SU-DHL-6 (cell line): ENCODE data around the gene BRCA1.

ENCODE experiments used
- H2AFZ ChIP-seq: fragments of 200-600 bp; sonication (generic); 2 replicates; pipeline ENCODE4 v1.6.1; 2014; ENCODE audit warnings: low read depth, mild to moderate bottlenecking, moderate library complexity, mixed read lengths, antibody characterized with exemption, low read length; ENCODE audit not compliant: severe bottlenecking
- H3F3A ChIP-seq: fragments of 200-600 bp; shearing (Covaris generic); 2 replicates; pipeline ENCODE4 v1.6.0; 2016; ENCODE audit warnings: antibody characterized with exemption, mild to moderate bottlenecking; ENCODE audit not compliant: insufficient read depth
- H3K27ac ChIP-seq: fragments of 200-600 bp; sonication (generic); 2 replicates; pipeline ENCODE4 v1.5.1; 2016; ENCODE audit warnings: low read depth, mild to moderate bottlenecking, low read length, moderate library complexity, mixed read lengths
- H3K27me3 ChIP-seq: fragments of 200-600 bp; sonication (generic), shearing (Covaris generic); 2 replicates; pipeline ENCODE4 v1.6.0; 2014; ENCODE audit warnings: mild to moderate bottlenecking, low read length
- H3K36me3 ChIP-seq: fragments of 200-600 bp; sonication (generic); 2 replicates; pipeline ENCODE4 v1.6.1; 2014; ENCODE audit warnings: mild to moderate bottlenecking, low read length, mixed read lengths
- H3K4me2 ChIP-seq: fragments of 300-600, 200-600 bp; shearing (Covaris generic), sonication (generic); 2 replicates; pipeline ENCODE4 v1.6.0; 2014; ENCODE audit warnings: low read length, low read depth, mild to moderate bottlenecking; ENCODE audit not compliant: poor library complexity, severe bottlenecking
- H3K4me3 ChIP-seq: fragments of 200-600 bp; sonication (generic); 2 replicates; pipeline ENCODE4 v1.5.1; 2014; ENCODE audit warnings: antibody characterized with exemption, low read length, mild to moderate bottlenecking, mixed read lengths; ENCODE audit not compliant: insufficient read depth, poor library complexity, severe bottlenecking
- H3K79me2 ChIP-seq: fragments of 200-600 bp; sonication (generic); 2 replicates; pipeline ENCODE4 v1.6.1; 2014; ENCODE audit warnings: mild to moderate bottlenecking, low read length, moderate library complexity; ENCODE audit not compliant: insufficient read depth
- H3K9ac ChIP-seq: fragments of 200-600 bp; sonication (generic); 2 replicates; pipeline ENCODE4 v1.7.0; 2014; ENCODE audit warnings: mild to moderate bottlenecking, low read length
- H3K9me2 ChIP-seq: fragments of 200-600 bp; sonication (generic); replicated peaks from 2 replicates; pipeline ENCODE4 v1.6.1; 2014; ENCODE audit warnings: low read length; ENCODE audit not compliant: insufficient read depth
- H3K9me3 ChIP-seq: fragments of 200-600 bp; sonication (generic); 2 replicates; pipeline ENCODE4 v1.6.1; 2014; ENCODE audit warnings: low read length, mixed read lengths; ENCODE audit not compliant: insufficient read depth
- H4K20me1 ChIP-seq: fragments of 200-600 bp; sonication (generic); 2 replicates; pipeline ENCODE4 v1.6.1; 2014; ENCODE audit warnings: low read depth, mild to moderate bottlenecking, antibody characterized with exemption, low read length, moderate library complexity, mixed read lengths
- EZH2phosphoT487 ChIP-seq: fragments of 200-600 bp; sonication (generic), shearing (Covaris generic); conservative IDR thresholded peaks from 2 replicates; pipeline ENCODE4 v1.6.1; 2018; ENCODE audit warnings: mild to moderate bottlenecking, antibody characterized with exemption, low read length, moderate library complexity, mixed read lengths
- TF ChIP-seq, protein P1 (sequence below): fragments of 200-600 bp; sonication (generic); IDR thresholded peaks from one replicate; pipeline ENCODE4 v1.5.1; 2017; ENCODE audit warnings: antibody characterized with exemption, mild to moderate bottlenecking, low read length, moderate library complexity; ENCODE audit not compliant: insufficient read depth, poor library complexity, severe bottlenecking

The BRCA1 gene

DNA sequence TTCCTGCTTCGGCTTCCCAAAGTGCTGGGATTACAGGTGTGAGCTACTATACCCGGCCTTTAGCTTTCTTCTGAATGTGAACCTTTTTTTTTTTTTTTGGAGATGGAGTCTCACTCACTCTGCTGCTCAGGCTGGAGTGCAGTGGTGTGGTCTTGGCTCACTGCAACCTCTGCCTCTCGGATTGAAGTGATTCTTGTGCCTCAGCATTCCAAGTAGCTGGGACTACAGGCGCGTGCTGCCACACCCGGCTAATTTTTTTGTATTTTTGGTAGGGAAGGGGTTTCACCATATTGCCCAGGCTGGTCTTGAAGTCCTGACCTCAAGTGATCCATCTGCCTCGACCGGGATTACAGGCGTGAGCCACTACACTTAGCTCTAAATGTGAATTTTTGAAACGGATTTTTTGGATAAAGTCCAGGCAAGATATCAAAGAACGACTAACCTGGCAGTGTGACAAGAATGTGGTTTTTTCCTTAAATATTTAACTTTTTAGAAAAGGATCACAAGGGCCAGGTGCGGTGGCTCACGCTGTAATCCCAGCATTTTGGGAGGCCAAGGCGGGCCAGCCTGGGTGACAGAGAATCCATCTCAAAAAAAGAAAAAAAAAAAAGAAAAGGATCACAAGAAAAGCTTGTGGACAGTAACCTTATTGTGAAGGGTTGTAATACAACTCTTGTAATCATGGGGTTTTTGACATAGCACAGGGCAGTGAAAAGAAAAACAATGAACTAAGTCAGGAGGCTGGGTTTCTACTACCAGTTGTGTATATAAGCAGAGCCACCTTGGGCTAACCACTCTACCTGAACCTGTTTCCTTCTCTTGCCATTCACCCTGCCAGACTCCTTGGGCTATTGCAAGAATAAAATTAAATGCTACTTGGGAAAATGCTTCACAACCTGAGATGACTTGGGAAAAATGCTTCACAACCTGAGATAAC, 6.2 kb downstream of the BRCA1 start:
- Histone ChIP-seq H3K9me3 (no peaks in the 10 kb centered on the region), H3K27me3 (no peaks in the 10 kb centered on the region), H3K4me3 (no peak overlapping the region), H3K9ac (no peak overlapping the region), H3K36me3 (peaks cover 10% of the 10 kb centered on the region; the same call in 1 of the 2 replicates), H3K9me2 (no peaks in the 10 kb centered on the region), H3K4me2 (no peak overlapping the region), H2AFZ (no peak overlapping the region), H3K27ac (no peak overlapping the region), H3F3A (peaks cover 6% of the 10 kb centered on the region; the same call in 1 of the 2 replicates), H4K20me1 (no peaks in the 10 kb centered on the region), H3K79me2 (peaks cover 5% of the 10 kb centered on the region; the same call in 1 of the 2 replicates)
- TF ChIP-seq, protein P1, sequence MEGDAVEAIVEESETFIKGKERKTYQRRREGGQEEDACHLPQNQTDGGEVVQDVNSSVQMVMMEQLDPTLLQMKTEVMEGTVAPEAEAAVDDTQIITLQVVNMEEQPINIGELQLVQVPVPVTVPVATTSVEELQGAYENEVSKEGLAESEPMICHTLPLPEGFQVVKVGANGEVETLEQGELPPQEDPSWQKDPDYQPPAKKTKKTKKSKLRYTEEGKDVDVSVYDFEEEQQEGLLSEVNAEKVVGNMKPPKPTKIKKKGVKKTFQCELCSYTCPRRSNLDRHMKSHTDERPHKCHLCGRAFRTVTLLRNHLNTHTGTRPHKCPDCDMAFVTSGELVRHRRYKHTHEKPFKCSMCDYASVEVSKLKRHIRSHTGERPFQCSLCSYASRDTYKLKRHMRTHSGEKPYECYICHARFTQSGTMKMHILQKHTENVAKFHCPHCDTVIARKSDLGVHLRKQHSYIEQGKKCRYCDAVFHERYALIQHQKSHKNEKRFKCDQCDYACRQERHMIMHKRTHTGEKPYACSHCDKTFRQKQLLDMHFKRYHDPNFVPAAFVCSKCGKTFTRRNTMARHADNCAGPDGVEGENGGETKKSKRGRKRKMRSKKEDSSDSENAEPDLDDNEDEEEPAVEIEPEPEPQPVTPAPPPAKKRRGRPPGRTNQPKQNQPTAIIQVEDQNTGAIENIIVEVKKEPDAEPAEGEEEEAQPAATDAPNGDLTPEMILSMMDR: no peak
- no peak for TF ChIP-seq EZH2phosphoT487

DNA sequence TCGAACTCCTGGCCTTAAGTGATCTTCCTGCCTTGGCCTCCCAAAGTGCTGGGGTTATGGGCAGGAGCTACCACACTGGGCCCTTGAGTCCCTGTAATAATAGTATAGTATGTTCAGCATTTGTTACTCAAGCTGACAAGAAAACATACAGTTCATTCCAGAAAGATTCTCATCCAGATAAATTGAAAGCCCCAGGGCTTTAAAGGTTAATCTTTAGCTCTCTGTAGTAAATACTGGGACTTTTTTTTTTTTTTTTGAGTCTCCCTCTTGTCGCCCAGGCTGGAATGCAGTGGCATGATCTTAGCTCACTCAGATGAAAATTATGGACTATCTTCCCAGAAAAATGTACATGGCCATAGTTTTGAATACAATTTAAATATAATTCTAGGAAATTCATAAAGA, 11.0 kb downstream of the BRCA1 start:
- Histone ChIP-seq H4K20me1 (no peaks in the 10 kb centered on the region), H3K36me3 (peaks cover 11% of the 10 kb centered on the region; the same call in 1 of the 2 replicates), H3K9me2 (no peaks in the 10 kb centered on the region), H3K9ac (no peak overlapping the region), H3K4me3 (no peak overlapping the region), H3F3A (no peaks in the 10 kb centered on the region), H3K27ac (no peak overlapping the region), H3K9me3 (no peaks in the 10 kb centered on the region), H3K27me3 (no peaks in the 10 kb centered on the region), H2AFZ (no peak overlapping the region), H3K79me2 (peaks cover 2% of the 10 kb centered on the region; the same call in 1 of the 2 replicates), H3K4me2 (no peak overlapping the region)
- TF ChIP-seq, protein P1: no peak
- TF ChIP-seq EZH2phosphoT487: no peak

DNA sequence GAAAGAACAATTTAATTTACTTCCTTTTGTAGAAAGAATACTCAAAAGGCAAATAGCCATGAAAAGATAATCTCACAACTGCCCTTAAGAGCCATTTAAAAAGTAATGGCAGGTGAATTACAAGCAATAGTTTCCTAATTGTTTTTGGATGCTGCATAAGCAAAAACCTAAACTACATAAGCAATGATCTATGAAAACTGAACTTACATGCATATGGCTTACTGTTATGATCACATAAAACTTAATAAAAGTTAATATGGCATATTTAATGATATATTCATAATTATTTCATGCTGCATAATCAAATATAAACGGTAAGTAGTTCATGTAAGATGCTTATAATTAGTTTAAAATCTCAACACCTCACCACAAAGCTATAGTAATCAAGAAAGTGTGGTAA, 18.6 kb downstream of the BRCA1 start:
- Histone ChIP-seq H3K9ac (no peak overlapping the region), H3K9me2 (no peaks in the 10 kb centered on the region), H2AFZ (no peak overlapping the region), H3K9me3 (no peaks in the 10 kb centered on the region), H3K79me2 (peaks cover 3% of the 10 kb centered on the region; the same call in 1 of the 2 replicates), H3K27ac (no peak overlapping the region), H4K20me1 (no peaks in the 10 kb centered on the region), H3K4me3 (no peak overlapping the region), H3K36me3 (peaks cover 30% of the 10 kb centered on the region), H3K4me2 (no peak overlapping the region), H3F3A (no peaks in the 10 kb centered on the region), H3K27me3 (no peaks in the 10 kb centered on the region)
- TF ChIP-seq EZH2phosphoT487: no peak
- TF ChIP-seq, protein P1: no peak
